ENCODE measurements around the gene PRRT3.
"Not testable (repeated sequence)": the region's sequence is repeated elsewhere in the genome, so short reads cannot be mapped to it uniquely, and the experiment has no call there.

PRRT3 gene

DNA sequence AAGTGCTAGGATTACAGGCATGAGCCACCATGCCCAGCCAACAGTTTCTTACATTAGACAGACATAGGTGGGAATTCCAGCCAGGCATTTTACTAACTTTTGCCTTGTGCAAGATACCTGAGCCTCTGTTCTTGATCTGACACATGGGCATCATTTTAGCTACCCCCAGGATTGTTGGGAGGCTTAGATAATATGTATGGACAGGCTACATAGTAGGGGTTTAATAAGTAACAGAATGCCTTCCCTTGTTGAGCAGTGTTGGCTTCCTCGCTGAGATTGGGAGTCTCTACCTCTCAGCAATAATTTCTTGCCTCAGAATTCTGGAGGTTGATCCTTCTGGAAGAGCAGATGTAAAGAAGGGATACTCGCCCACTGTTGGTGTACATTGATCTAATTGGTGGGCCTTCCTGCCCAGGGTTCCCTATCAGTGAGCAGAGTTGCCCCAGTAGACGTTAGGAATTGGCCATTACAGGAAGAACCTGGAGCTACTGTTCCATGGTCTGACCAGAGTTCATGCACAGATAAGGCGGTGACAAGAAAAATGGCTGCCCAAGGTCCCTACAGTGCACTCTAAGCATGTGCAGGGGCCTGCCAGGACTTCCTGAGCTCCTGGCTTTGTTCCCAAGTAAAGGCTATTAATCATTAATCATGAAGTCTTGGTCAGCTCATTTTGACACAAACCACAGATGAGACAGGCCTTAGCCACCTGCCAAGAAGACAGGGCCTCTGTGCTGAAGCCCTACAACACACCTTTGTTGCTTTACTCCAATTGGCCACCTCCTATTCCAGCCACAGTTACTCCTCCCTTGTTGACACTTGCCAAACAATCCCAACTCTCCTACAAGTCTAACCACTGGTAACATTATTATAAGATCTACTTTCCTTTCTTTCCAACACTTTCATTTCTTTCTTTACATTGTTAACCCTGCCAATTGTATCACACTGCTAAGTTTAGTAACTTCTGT, 54.5 kb downstream of the PRRT3 start:
- no peak for DNase-seq

DNA sequence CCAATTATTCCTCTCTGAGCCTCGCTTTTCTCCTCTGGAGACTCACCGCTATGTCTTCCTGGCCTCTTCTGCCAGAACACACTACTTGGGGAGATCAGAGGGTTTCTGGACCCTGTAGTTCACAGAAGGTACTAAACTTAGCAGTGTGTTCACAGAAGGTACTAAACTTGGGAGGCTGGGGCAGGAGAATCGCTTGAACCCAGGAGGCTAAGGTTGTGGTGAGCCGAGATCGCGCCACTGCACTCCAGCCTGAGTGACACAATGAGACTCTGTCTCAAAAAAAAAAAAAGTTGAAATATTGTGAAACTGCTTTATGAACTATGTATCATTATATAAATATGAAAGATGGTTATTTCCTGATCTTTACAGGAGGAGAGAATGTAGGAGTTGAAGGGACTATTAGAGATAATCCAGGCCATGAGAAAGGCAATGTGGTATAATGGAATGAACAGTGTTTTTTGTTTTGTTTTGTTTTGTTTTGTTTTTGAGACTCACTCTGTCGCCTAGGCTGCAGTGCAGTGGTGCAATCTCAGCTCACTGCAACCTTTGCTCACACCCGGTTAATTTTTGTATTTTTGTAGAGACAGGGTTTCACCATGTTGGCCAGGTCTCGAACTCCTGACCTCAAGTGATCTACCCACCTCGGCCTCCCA, 55.3 kb downstream of the PRRT3 start:
- DNase-seq = not testable (repeated sequence)

DNA sequence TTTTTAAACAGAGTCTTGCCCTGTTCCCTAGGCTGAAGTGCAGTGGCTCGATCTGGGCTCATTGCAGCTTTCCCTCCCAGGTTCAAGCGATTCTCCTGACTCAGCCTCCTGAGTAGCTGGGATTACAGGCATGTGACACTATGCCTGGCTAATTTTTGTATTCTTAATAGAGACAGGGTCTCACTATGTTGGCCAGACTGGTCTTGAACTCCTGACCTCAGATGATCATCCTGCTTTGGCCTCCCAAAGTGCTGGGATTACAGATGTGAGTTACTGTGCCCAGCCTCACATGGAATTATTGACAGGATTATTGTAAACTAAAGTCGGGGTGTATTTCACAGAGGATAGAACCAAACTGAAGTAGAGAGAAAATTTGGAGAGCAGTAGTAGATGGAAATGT, 56.5 kb downstream of the PRRT3 start:
- DNase-seq = not testable (repeated sequence)
